Measurements from ENCODE around the gene CIDEB.
"Not testable (repeated sequence)": the region's sequence is repeated elsewhere in the genome, so short reads cannot be mapped to it uniquely, and the experiment has no call there.

The CIDEB gene

DNA sequence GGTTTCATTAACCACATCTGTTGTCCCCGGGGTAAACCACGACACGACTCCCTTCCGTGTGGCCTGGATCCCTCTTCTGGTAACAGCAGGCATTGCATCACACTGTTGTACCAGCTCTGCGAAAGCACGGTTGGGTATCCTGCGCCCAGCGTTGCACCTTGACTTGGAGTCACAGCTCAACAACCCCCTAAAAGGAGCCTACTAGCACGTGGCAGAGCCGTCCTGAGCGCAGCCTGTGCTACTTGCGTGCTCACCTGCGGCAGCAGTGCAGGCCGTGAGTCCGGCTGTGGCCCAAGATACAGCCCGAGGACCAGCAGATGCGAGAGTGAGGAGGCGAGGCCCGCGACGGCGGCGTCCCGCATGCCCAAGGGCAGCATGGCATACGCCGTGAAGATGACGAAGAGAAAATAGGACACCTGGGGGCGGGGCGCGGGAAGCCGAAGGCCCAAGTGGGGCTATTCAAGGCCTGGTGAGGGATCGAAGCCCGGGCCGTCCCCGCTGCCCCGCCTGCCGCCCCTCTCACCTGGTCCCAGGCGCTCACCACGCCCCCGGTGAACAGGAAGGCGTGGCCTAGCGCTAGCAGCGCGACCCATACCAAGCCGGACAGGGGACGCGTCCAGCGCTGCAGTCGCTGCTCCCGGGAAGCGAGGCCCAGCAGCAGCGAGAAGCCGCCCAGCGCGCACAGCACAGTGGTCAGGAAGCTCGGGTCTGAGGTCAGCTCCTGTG is 24.7 kb upstream of the CIDEB start:
- DNase-seq (ENCODE audit: low read depth), result peak; percentile 84

DNA sequence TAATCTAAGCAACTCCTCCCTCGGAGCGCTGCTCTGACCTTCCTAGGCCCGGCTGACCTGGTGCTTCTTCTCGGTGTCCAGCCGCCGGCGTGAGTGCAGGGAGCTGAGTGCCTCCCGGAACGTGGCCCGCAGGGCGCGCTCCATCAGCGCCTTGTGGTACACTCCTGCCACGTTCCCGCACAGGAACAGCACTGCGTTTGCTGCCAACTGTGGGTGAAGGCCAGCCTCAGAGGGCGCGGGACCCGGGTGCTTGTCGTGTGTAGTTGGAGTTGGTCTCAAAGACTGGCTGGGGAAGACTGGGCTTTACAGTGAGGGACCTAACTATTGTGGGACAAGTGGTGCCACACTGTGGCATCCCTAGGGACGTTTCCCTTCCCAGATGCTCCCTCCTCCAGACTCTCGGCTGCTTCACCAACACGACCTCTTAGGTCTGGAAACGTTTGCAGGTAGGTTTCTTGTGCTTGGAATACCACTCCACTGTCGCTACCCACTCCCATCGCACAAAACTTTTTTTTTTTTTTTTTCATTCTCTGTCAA is 24.0 kb upstream of the CIDEB start:
- no peak for DNase-seq (ENCODE audit: low read depth)

DNA sequence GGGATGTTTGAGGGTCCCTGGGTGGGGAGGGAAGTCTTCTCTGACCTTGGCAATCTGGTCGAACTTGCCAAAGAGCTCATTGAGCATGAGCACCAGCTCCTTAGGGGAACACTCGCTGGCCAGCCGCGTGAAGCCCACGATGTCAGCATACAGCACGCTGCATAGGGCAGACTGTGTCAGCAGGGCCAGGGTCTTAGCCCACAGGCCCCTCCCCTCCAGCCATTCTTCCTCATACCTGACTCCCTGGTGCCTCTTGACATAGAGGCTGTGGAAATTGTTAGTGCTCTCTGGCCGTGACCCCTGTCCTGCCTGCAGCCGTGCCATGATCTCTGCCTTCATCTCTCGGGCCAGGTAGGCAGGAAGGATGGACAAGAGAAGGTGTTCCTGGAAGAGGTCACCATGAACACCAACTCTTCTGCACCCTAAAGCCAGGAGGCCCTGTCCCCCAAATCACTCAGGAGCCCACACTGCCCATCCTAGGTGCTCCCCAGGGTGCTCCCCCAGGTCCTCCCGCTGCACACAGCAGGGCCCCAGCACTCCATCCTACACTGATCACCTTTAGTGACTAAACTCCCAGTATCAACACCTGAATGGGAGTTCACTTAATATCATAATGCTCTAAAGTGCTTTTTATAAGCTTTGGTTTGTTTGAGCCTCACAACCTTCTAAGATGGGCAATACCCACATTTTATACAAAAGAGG is 23.3 kb upstream of the CIDEB start:
- DNase-seq (ENCODE audit: low read depth), result no peak

DNA sequence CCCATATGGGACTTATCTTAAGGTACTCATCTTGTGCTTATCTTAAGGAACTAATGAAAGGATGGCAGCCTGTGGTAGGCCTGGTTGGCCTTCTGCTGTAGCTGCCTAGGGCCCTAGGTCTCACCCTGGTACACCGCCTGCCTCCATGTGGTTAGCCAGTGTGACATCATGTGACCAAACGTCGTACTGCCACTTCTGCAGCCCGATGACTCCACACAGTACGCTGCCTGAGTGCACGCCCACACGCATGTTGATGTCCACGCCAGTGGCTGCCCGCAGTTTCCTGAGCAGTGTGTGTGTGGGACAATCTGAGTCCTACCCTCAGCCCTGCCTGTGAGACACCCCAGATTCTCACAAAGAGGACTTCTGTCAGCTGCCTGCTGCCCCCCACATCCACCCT is 22.0 kb upstream of the CIDEB start:
- no peak for DNase-seq (ENCODE audit: low read depth)

DNA sequence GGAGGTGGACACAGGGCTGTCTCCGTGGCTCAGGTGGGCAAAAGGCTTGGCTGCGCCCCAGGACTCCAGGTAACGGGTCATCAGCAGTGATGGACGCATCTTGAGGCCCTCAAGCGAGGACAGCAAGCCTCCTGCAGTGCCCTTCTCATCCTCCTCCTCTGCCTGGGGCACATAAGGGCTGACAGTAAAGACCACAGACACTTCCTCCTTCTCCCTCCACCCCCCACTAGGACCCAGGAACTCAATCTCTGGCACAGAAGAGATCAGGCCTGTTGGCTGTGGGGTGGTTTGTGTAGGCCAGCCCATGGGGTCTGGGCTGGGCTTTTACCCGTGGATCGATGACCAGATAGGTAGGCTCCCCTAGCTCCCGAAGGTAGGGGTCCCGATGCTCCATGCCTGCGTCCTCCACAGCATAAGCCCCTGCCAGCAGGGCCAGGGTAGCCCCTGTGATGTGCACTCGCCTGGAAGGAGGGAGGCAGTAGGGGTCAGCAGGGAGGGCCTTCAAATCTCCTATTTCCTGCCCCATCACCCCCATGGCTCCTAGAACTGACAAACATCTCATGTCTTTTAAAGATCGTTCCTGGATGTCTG is 21.4 kb upstream of the CIDEB start:
- DNase-seq (ENCODE audit: low read depth), result no peak

DNA sequence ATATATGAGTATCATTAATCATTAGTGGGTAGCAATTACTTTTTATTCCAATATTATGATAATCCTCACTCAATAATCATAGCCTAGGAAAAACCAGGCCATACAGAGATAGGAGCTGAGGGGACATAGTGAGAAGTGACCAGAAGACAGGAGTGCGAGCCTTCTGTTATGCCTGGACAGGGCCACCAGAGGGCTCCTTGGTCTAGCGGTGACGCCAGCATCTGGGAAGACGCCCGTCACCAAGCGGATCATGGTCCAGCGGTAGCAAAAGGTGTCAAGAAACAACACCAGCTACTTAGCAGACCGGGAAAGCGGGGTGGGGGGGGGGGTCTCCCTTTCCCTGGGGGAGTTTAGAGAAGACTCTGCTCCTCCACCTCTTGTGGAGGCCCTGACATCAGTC is 20.1 kb upstream of the CIDEB start:
- DNase-seq (ENCODE audit: low read depth), result not testable (repeated sequence)

DNA sequence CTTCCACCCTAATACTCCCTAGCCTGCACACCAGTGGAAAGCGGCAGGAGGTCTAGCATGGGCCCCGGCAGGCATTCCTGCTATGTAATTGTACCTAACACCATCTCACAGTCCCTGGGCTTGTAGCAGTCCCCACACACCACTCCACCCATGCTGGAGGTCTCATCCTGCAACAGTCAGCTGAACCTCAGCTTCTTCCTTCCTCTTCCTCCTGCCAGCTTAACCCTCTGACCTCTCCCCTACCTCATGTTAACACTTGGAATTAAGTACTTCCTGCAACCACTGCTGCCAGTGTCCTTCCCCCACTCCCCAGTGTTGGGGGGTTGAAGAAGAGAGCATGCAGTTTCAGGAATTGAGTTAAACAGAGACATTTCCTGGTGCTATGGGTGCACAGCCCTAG is 19.5 kb upstream of the CIDEB start:
- no peak for DNase-seq (ENCODE audit: low read depth)

DNA sequence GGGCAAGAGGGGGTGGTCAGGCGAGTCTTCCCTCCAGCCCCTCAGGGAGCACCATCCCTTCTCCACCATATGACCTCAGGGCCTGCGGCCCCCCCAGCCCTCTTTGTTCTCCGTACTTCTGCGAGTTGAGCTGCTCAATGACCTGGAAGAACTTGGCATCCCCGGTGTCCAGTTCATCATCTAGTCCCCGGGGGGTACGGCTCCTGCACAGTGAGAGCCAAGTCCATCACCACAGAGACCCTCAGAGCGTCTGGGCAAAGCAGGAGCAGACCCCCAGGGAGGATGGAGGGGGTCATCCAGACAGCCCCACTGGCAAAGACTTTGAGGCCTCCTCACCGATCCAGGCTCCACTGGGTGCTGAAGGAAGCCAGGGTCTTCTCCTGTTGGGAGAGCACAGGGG is 18.2 kb upstream of the CIDEB start:
- no peak for DNase-seq (ENCODE audit: low read depth)

DNA sequence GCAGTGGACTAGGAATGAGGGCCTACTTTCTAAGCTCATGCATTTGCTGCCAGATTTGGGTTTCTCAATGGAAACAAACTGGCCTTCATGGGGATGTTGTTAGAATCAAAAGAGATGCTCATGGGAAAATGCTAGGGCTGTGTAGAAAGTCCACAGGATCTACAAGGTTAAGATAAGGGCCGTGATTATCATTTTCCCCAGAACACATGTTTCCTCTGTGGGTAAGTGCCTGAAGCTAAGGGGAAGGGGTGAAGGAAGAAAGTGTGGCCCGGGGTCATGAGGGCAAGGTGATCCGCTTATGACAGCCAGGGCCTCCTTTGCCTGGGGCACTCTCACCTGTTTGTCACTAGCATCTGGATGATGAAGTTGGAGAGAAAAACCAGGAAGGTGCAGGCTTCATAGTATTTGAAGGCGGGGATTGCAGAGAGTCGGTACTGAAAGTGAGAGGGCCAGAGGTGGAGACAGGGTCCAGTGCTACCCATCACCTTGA is 17.3 kb upstream of the CIDEB start:
- DNase-seq (ENCODE audit: low read depth), result no peak

DNA sequence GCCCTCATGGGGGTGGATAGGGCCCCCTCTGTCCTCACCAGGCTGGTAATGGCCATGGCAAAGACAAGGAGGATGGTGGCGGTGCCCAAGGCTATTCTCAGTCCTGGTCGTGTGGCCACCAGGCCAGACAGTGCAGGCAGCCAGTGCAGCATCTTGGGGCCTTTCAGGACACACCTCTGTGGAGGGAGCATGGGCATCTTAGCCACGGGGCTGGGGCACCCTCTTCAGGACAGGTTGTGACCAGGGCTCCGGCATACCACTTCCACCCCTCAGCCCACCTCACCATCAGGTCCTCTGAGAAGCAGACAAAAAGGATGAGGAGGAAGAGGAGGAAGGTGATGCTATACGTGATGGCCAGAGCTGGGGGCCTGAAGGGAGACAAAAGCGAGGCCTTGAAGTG is 16.2 kb upstream of the CIDEB start:
- no peak for DNase-seq (ENCODE audit: low read depth)

DNA sequence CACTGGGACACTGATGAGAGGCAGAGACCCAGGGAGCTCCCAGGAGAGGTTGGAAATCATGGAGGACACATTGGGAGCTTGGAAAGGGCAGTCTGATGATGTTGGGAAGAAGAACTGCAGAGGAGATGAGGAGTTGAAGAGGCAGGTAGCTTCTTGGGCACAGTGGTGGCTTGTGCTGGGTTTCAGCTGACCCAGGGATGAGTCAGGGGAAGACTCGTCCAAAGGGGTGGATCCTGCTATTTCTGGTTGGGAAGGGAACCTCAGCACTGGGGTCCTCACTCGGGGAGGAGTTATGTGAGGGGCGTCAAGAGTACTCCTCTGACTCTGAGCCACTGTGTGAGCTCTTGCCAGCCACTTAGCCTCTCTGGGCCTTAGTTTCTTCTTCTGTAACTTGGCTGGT is 15.6 kb upstream of the CIDEB start:
- DNase-seq (ENCODE audit: low read depth), result no peak

DNA sequence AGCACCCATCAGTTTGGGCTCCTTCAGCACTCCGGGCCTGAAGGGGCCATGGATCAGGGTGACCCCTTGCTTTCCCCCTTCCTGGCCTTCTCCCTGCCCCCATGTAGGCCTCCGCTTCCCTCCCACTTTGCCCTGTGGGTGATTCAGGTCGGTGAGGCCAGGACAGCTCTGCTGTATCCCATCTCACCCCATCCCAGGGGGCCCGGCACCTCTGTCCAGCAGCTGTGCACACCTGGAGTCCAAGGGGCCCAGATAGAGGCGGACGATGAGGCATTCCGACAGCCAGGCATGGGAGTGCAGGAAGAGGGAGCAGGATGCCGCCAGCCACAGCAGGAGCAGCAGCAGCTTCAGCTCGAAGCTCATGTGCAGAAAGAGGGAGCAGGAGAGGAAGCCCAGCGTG is 14.9 kb upstream of the CIDEB start:
- no peak for DNase-seq (ENCODE audit: low read depth)

DNA sequence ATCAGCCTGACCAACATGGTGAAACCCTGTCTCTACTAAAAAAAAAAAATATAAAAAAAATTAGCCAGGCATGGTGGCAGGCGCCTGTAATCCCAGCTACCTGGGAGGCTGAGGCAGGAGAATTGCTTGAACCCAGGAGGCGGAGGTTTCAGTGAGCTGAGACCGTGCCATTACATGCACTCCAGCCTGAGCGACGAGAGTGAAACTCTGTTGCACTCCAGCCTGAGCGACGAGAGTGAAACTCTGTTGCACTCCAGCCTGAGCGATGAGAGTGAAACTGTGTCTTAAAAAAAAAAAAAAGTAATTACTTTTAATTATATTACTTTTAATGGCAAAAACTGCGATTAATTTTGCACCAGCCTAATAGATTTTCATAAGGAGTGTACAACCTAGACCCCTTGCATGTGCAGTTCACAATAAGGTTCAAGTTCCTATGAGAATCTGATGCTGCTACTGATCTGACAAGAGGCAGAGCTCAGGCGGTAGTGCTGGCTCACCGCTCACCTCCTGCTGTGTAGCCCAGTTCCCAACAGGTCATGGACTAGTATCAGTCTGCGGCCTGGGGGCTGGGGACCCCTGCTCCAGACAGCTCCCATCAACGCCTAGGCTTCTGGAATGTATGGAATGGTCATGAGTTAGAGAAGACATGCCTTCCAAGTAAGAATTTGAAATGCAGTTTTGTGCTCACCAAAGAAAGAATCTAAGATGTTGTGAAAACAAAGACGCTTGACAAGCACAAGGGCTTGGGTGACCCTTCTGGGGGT is 13.6 kb upstream of the CIDEB start:
- no peak for DNase-seq (ENCODE audit: low read depth)

DNA sequence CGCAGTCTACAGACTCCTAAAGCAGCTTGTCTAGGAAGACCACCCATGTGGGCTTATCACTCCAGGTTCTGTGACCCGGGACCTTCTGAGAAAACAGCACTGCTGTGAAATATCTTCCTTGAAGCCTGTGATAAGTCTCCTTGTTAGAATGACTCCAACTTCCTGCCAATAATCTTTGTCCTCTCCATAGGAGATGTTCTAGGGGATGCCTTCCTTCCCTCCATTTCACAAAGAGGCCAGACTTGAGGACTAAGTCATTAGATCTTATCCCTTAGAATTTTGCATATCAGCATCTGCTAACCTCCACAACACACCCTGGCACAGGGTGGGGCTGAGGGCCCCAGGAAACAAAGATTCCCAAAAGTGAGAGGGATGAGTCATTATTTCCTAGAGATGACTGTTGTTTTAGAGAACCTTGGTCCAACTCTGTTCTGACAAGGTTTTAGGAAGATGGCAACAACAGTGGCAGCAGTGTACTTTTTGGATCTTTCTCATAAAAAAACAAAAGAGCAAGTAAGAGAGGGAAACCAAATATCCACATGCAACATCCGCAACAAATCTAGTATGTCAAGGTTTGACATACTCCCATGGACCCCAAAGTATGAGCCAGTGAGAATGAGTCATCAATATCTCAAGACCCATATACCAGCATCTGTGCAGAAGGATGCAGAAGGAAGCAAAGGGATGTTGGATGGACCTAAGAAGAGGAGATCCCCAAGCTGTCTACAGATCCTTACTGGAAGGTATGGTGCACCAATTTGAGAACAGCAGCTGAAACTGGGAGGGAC is 9.6 kb upstream of the CIDEB start:
- DNase-seq (ENCODE audit: low read depth), result no peak

DNA sequence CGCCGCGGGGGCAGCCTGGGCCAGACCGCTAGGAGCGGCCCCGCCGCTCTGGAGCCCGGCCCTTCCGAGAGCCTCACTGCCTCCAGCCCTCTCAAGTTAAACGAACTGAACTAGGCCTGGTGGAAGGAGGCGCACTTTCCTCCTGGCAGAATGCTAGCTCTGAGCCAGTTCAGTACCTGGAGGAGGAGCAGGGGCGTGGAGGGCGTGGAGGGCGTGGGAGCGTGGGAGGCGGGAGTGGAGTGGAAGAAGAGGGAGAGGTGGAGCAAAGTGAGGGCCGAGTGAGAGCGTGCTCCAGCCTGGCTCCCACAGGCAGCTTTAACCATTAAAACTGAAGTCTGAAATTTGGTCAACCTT is 8.8 kb upstream of the CIDEB start:
- no peak for DNase-seq (ENCODE audit: low read depth)

DNA sequence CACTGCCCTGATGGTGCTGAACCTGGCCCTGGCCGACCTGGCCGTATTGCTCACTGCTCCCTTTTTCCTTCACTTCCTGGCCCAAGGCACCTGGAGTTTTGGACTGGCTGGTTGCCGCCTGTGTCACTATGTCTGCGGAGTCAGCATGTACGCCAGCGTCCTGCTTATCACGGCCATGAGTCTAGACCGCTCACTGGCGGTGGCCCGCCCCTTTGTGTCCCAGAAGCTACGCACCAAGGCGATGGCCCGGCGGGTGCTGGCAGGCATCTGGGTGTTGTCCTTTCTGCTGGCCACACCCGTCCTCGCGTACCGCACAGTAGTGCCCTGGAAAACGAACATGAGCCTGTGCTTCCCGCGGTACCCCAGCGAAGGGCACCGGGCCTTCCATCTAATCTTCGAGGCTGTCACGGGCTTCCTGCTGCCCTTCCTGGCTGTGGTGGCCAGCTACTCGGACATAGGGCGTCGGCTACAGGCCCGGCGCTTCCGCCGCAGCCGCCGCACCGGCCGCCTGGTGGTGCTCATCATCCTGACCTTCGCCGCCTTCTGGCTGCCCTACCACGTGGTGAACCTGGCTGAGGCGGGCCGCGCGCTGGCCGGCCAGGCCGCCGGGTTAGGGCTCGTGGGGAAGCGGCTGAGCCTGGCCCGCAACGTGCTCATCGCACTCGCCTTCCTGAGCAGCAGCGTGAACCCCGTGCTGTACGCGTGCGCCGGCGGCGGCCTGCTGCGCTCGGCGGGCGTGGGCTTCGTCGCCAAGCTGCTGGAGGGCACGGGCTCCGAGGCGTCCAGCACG is 8.2 kb upstream of the CIDEB start:
- no peak for DNase-seq (ENCODE audit: low read depth)

DNA sequence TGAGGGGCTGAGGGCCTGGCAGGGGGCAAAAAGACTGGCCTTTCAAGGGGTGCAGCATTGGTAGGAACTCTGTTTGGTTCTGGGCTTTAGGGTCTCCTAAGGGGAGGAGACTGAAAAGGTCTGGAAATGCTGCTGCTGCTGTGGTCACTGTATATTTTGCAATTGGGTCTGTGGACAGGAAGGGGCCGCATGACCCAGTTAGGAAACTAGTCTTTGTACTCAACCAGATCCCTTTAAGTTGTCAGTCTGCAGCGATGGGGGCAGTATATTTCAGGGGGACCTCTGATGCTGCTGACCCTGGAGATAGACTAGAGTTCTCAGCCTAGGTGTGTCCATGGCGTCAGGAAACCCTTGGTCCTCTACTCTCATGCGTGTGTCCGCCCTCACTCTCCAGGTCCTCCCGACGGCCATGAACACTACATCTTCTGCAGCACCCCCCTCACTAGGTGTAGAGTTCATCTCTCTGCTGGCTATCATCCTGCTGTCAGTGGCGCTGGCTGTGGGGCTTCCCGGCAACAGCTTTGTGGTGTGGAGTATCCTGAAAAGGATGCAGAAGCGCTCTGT is 7.5 kb upstream of the CIDEB start:
- DNase-seq (ENCODE audit: low read depth), result no peak

DNA sequence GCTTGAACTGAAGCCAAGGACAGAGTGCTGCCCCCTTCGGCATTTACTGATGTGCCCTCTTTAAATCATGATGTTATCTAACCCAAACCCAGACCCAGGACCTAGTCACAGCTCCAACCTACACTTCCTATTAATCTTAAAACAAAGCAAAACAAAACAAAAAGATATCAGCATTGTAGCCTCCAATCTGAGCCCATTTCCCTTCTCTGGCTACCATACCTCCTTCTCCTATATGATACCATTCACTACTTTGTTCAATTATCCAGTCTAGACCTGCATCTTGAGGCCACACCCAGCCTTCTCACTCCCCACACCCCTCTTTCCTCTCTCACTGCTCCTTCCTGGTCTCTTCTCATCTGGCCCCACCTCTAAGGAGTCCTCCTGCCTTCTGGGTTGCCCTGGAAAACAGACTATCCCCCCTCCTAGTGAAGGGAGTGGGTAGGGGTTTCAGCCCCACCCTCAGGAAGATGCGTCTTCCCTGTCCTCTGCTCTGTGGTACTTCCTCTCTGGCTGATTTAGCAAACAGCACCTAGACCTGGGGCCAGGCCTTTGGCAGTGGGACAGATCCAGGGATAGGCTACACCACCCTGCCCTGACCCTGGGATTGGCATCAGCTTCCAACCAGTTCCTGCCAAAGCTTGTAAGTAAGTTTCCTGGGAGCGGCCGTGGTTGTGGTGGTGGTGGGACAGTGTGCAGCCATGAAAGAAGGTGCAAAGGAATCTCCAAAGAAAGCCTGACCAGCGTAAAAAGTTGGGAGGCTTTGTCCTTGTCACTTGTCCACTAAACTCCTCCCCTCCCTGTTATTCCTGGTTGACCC is 6.8 kb upstream of the CIDEB start:
- no peak for DNase-seq (ENCODE audit: low read depth)

DNA sequence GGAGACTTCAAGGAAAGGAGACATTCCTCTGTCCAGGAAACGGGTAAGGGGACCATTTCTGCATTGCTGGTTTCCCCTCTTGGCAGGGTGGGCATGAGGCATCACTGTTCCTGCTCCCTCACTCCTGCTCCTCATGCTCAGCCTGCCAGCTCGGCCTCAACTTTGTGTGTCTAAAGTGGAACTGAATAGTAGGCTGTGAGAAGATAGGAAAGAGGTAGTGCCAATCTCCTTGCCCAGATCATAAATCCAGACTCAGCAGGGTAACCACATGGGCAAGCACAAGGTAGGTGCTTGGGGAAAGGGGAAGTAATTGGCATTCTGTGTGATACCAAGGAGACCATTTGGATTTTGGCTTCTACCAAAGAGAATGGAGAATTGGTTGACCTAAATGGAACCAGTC is 6.1 kb upstream of the CIDEB start:
- no peak for DNase-seq (ENCODE audit: low read depth)
